GM12864 (cell line): ENCODE data around the gene CCDC171.

Source experiments
- DNase-seq: peaks from one replicate; pipeline ENCODE4 v3.0.0-alpha.2; 2011; ENCODE audit warnings: low read depth
- H3K4me3 ChIP-seq: 2 replicates; pipeline ENCODE4 v1.5.1; 2011; ENCODE audit warnings: mild to moderate bottlenecking, low read depth, low read length, control low read depth
- CTCF ChIP-seq: IDR thresholded peaks from 2 replicates; pipeline ENCODE4 v1.5.1; 2011; ENCODE audit warnings: low read depth, mild to moderate bottlenecking, moderate library complexity, low read length, control low read depth, inconsistent platforms; ENCODE audit errors: missing control alignments

CCDC171 gene

GRCh38 chr9:15972760-15973159 lies 419.9 kb downstream of the CCDC171 start:
- TF ChIP-seq CTCF, result no peak
- no peak for DNase-seq
- no peak overlapping the region for H3K4me3 ChIP-seq

- no peak for TF ChIP-seq CTCF
- no peak overlapping the region for H3K4me3 ChIP-seq
- DNase-seq, result no peak
Measured at GRCh38 chr9:15975101-15975778, 422.4 kb downstream of the CCDC171 start.

- DNase-seq, result no peak
Measured at GRCh38 chr9:15977438-15977837, 424.6 kb downstream of the CCDC171 start.

GRCh38 chr9:15982182-15982581 lies 429.3 kb downstream of the CCDC171 start:
- DNase-seq, result no peak
- H3K4me3 ChIP-seq, result no peak overlapping the region
- TF ChIP-seq CTCF, result no peak

More at GRCh38 chr9:15977438-15977837, 424.6 kb downstream of the CCDC171 start:
- H3K4me3 ChIP-seq, result no peak overlapping the region
- no peak for TF ChIP-seq CTCF

- TF ChIP-seq CTCF, result no peak
- no peak for DNase-seq
- H3K4me3 ChIP-seq, result no peak overlapping the region
Measured at GRCh38 chr9:15999422-16000339, 446.8 kb downstream of the CCDC171 start.

GRCh38 chr9:16000811-16001210 lies 448.0 kb downstream of the CCDC171 start:
- TF ChIP-seq CTCF, result no peak
- DNase-seq, result no peak
- no peak overlapping the region for H3K4me3 ChIP-seq
